ENCODE data around the gene FRMD4A.
"Not testable (repeated sequence)": the region's sequence is repeated elsewhere in the genome, so short reads cannot be mapped to it uniquely, and the experiment has no call there.

FRMD4A gene

GRCh38 chr10:13883636-13884444, 446.9 kb downstream of the FRMD4A start:
- no peak for DNase-seq (ENCODE audit: low read depth in 2 of 2)

GRCh38 chr10:13882119-13882711, 448.5 kb downstream of the FRMD4A start:
- no peak for DNase-seq (ENCODE audit: low read depth in 2 of 2)

GRCh38 chr10:13880760-13881159, 450.0 kb downstream of the FRMD4A start:
- DNase-seq (ENCODE audit: low read depth in 2 of 2) = no peak

- DNase-seq (ENCODE audit: low read depth in 2 of 2) = no peak
These were observed 453.4 kb downstream of the FRMD4A start for GRCh38 chr10:13877154-13877909.

- DNase-seq (ENCODE audit: low read depth in 2 of 2) = no peak
These were observed 457.5 kb downstream of the FRMD4A start for GRCh38 chr10:13873196-13873595.

GRCh38 chr10:13872411-13872810, 458.3 kb downstream of the FRMD4A start:
- no peak for DNase-seq (ENCODE audit: low read depth in 2 of 2)

- DNase-seq (ENCODE audit: low read depth in 2 of 2) = no peak
These were observed 458.9 kb downstream of the FRMD4A start for GRCh38 chr10:13871776-13872175.

GRCh38 chr10:13871011-13871410, 459.7 kb downstream of the FRMD4A start:
- no peak for DNase-seq (ENCODE audit: low read depth in 2 of 2)

- no peak for DNase-seq (ENCODE audit: low read depth in 2 of 2)
These were observed 461.4 kb downstream of the FRMD4A start for GRCh38 chr10:13869295-13869664.

GRCh38 chr10:13868528-13869294, 462.0 kb downstream of the FRMD4A start:
- DNase-seq (ENCODE audit: low read depth in 2 of 2) = no peak

- no peak for DNase-seq (ENCODE audit: low read depth in 2 of 2)
These were observed 462.9 kb downstream of the FRMD4A start for GRCh38 chr10:13867822-13868221.

- DNase-seq (ENCODE audit: low read depth in 2 of 2) = no peak
These were observed 464.8 kb downstream of the FRMD4A start for GRCh38 chr10:13865758-13866491.

- not testable (repeated sequence) for DNase-seq (ENCODE audit: low read depth in 2 of 2)
These were observed 465.5 kb downstream of the FRMD4A start for GRCh38 chr10:13865220-13865619.

GRCh38 chr10:13862546-13863233, 468.0 kb downstream of the FRMD4A start:
- no peak for DNase-seq (ENCODE audit: low read depth in 2 of 2)

GRCh38 chr10:13860886-13861285, 469.8 kb downstream of the FRMD4A start:
- DNase-seq (ENCODE audit: low read depth in 2 of 2) = no peak

- DNase-seq (ENCODE audit: low read depth in 2 of 2) = no peak
These were observed 470.6 kb downstream of the FRMD4A start for GRCh38 chr10:13859979-13860654.

GRCh38 chr10:13858709-13859108, 472.0 kb downstream of the FRMD4A start:
- no peak for DNase-seq (ENCODE audit: low read depth in 2 of 2)

GRCh38 chr10:13857451-13857850, 473.3 kb downstream of the FRMD4A start:
- no peak for DNase-seq (ENCODE audit: low read depth in 2 of 2)

- DNase-seq (ENCODE audit: low read depth in 2 of 2) = no peak
These were observed 476.9 kb downstream of the FRMD4A start for GRCh38 chr10:13853854-13854253.

- DNase-seq (ENCODE audit: low read depth in 2 of 2) = no peak
These were observed 477.9 kb downstream of the FRMD4A start for GRCh38 chr10:13852872-13853271.

Measured in stimulated activated CD4-positive, alpha-beta T cell treated with anti-CD3 and anti-CD28 coated beads, Interleukin-15, amount 100 ng/mL, for 48 hours (primary cell).